ENCODE data around the gene PLEKHG5. TPM values are rescaled to one million over a fixed set of nuclear protein-coding genes. Genes with fewer than 3 reads are reported as not detected.

Gene PLEKHG5
- total and polyA plus RNA-seq, 4 donors = 3.4 to 22.9 (median 10.0) TPM

- no peak overlapping the region for H3K27ac ChIP-seq (ENCODE audit: low read depth in 1 of 2, low read length in 1 of 2)
- H3K4me3 ChIP-seq = no peak overlapping the region
- H3K4me1 ChIP-seq (ENCODE audit: control insufficient read depth in 5 of 5, insufficient read depth in 5 of 5, low read length in 5 of 5) = peaks cover 0 to 15% (median 6%) of the 10 kb centered on the region in 5 donors
- H3K27me3 ChIP-seq (ENCODE audit: control insufficient read depth in 3 of 3, insufficient read depth in 3 of 3, low read length in 2 of 3) = no peaks in the 10 kb centered on the region
- no peak for TF ChIP-seq CTCF (IDR thresholded peaks at IDR 0.05; ENCODE audit: control extremely low read depth, extremely low read depth)
- DNase-seq (no peak), ATAC-seq (ENCODE audit: insufficient read depth, low FRiP score) (no peak)
- no peaks in the 10 kb centered on the region for H3K36me3 ChIP-seq (ENCODE audit: control insufficient read depth in 4 of 4, insufficient read depth in 4 of 4, low read length in 4 of 4)
- no peaks in the 10 kb centered on the region for H3K9me3 ChIP-seq (ENCODE audit: control insufficient read depth in 4 of 4, insufficient read depth in 3 of 4, low read length in 3 of 4)
- peak overlapping the region in 1 of 2 donors; percentile 9 for H3K9ac ChIP-seq (ENCODE audit: insufficient read depth in 1 of 2, low read length in 2 of 2)
- 41 to 42% methylated on average over 13 of the region's 13 CpGs for WGBS, 2 donors
Observed at GRCh38 chr1:6496365-6496721, 4.9 kb upstream of the PLEKHG5 start.

- ATAC-seq (ENCODE audit: insufficient read depth, low FRiP score) (no peak), DNase-seq (no peak)
- Histone ChIP-seq H3K36me3 (ENCODE audit: control insufficient read depth in 4 of 4, insufficient read depth in 4 of 4, low read length in 4 of 4) (no peaks in the 10 kb centered on the region), H3K27me3 (ENCODE audit: control insufficient read depth in 3 of 3, insufficient read depth in 3 of 3, low read length in 2 of 3) (no peaks in the 10 kb centered on the region), H3K4me1 (ENCODE audit: control insufficient read depth in 5 of 5, insufficient read depth in 5 of 5, low read length in 5 of 5) (peaks cover 0 to 15% (median 6%) of the 10 kb centered on the region in 5 donors), H3K9me3 (ENCODE audit: control insufficient read depth in 4 of 4, insufficient read depth in 3 of 4, low read length in 3 of 4) (no peaks in the 10 kb centered on the region), H3K27ac (ENCODE audit: low read depth in 1 of 2, low read length in 1 of 2) (no peak overlapping the region), H3K4me3 (no peak overlapping the region), H3K9ac (ENCODE audit: insufficient read depth in 1 of 2, low read length in 2 of 2) (no peak overlapping the region)
- TF ChIP-seq CTCF (IDR thresholded peaks at IDR 0.05; ENCODE audit: control extremely low read depth, extremely low read depth) = no peak
- 78 to 79% methylated on average over 14 of the region's 14 CpGs for WGBS, 2 donors
Observed at GRCh38 chr1:6495540-6496364, 4.3 kb upstream of the PLEKHG5 start.

DNA sequence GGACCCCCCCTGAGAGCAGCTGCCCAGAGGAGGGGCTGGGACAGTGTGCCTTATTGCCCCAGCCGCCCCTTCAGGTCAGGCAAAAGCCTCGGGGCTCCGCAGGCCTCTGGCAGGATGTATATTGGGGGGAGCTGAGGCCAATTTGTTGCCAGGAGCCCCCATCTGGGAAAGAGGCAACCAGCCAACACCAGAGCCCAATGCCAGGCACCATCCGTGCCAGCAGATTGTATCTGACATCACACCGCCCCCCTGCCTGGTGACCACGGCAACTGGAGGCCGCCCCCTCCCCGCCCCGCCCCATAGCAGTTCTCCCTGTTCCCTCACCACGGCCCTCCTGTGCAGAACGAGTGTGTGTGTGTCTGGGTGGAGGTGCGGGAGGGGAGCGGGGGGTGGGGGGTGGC is 3.6 kb upstream of the PLEKHG5 start:
- TF ChIP-seq CTCF (IDR thresholded peaks at IDR 0.05; ENCODE audit: control extremely low read depth, extremely low read depth) = no peak
- WGBS, 2 donors = 38 to 45% methylated on average over 12 to 13 of the region's 13 CpGs
- Histone ChIP-seq H3K27me3 (ENCODE audit: control insufficient read depth in 3 of 3, insufficient read depth in 3 of 3, low read length in 2 of 3) (no peaks in the 10 kb centered on the region), H3K9me3 (ENCODE audit: control insufficient read depth in 4 of 4, insufficient read depth in 3 of 4, low read length in 3 of 4) (no peaks in the 10 kb centered on the region), H3K4me1 (ENCODE audit: control insufficient read depth in 5 of 5, insufficient read depth in 5 of 5, low read length in 5 of 5) (peaks cover 0 to 16% (median 10%) of the 10 kb centered on the region in 5 donors), H3K9ac (ENCODE audit: insufficient read depth in 1 of 2, low read length in 2 of 2) (no peak overlapping the region), H3K36me3 (ENCODE audit: control insufficient read depth in 4 of 4, insufficient read depth in 4 of 4, low read length in 4 of 4) (no peaks in the 10 kb centered on the region), H3K27ac (ENCODE audit: low read depth in 1 of 2, low read length in 1 of 2) (no peak overlapping the region), H3K4me3 (no peak overlapping the region)
- ATAC-seq (ENCODE audit: insufficient read depth, low FRiP score) (no peak), DNase-seq (no peak)

All from lung (tissue), 12 donors.